CD4-positive, alpha-beta T cell treated with Interleukin-15 for 1 hour (primary cell): ENCODE data around the gene MMP19.
"Not testable (repeated sequence)": the region's sequence is repeated elsewhere in the genome, so short reads cannot be mapped to it uniquely, and the experiment has no call there.

Experiments used
- DNase-seq: peaks from one replicate; pipeline ENCODE4 v3.0.0-alpha.2; 2020

MMP19 gene, protein sequence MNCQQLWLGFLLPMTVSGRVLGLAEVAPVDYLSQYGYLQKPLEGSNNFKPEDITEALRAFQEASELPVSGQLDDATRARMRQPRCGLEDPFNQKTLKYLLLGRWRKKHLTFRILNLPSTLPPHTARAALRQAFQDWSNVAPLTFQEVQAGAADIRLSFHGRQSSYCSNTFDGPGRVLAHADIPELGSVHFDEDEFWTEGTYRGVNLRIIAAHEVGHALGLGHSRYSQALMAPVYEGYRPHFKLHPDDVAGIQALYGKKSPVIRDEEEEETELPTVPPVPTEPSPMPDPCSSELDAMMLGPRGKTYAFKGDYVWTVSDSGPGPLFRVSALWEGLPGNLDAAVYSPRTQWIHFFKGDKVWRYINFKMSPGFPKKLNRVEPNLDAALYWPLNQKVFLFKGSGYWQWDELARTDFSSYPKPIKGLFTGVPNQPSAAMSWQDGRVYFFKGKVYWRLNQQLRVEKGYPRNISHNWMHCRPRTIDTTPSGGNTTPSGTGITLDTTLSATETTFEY

DNA sequence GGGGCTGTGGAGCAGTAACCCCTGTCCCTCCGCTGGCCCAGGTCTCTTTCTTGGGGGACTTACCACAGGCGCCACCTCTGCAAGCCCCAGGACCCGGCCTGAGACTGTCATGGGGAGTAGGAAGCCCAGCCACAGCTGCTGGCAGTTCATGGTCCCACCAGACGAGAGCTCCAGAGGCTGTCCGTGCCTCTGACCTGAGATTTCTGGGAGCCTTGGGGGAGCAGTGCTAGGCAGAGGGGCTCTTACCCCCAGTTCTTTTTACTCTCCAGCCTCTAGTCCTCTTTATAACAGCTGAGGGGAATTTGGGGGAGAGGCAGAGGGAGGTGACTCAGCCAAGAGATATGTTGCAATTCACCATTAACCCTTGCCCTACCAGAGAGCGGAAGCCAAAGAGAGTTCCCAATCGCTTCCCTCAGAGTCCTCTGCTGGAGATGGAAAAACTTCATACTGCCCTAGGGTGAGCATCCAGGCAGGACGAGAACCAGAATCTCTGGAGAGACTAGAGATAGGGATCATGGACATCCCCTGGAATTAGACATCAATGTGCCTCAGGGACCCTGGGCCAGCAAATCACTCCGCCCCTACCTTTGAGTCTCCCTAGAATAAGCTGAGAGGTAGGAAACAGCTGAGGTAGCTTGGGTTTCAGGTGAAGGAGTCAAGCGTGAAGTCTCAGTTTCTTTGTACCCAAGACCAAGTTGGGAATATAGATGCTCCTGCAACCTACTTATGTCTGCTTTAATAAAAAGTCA is at the start of gene MMP19:
TSS of gene MMP19 (minus strand) at position 256 of the 749 bp plus-strand sequence. CDS start at position 150, 106 bp downstream.
- DNase-seq, result no peak

DNA sequence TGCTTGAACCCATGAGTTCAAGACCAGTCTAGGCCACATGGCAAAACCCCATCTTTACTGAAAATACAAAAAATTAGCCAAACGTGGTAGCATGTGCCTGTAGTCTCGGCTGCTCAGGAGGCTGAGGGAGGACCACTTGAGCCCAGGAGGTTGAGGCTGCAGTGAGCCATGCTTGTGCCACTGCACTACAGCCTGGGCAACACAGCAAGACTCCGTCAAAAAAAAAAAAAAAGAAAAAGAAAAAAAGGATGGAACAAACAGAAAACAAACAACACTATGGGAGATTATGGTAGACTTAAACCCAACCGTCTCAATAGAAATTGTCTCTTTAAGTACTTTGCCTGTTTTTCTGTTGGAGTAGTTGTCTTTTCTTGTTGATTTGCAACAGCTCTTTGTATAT is 48.6 kb upstream of the MMP19 start:
- DNase-seq, result no peak

DNA sequence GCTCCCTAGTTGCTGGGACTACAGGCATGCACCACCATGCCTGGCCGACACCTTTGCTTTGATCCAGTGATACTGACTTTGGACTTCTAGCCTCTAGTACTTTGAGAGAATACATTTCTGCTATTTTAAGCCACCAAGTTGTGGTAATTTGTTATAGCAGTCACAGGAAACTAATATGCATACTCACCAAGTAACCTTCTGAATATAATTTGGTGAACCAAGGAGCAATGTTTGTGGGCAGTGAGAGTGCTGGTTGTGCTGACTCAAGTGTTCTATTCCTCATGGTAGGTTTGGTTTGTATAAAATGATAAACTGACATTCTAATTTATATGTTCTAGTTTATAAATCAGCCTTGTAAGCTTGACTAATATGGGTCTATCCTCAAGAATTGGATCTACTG is 42.4 kb upstream of the MMP19 start:
- DNase-seq, result no peak

DNA sequence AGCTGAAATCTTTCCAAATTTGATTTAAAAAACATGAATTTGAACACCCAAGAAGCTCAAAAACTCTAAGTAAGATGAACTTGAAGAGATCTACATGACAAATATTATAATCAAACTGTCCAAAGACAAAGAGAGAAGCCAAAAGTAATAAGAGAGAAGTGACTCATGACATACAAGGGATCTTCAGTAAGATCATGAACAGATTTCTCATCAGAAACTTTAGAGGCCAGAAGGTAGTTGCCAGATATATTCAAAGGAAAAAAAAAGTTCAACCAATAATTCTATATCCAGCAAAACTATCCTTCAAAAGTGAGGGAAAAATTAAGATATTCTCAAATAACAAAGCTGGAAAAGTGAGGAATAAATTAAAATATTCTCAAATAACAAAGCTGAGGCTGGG is 35.1 kb upstream of the MMP19 start:
- no peak for DNase-seq

DNA sequence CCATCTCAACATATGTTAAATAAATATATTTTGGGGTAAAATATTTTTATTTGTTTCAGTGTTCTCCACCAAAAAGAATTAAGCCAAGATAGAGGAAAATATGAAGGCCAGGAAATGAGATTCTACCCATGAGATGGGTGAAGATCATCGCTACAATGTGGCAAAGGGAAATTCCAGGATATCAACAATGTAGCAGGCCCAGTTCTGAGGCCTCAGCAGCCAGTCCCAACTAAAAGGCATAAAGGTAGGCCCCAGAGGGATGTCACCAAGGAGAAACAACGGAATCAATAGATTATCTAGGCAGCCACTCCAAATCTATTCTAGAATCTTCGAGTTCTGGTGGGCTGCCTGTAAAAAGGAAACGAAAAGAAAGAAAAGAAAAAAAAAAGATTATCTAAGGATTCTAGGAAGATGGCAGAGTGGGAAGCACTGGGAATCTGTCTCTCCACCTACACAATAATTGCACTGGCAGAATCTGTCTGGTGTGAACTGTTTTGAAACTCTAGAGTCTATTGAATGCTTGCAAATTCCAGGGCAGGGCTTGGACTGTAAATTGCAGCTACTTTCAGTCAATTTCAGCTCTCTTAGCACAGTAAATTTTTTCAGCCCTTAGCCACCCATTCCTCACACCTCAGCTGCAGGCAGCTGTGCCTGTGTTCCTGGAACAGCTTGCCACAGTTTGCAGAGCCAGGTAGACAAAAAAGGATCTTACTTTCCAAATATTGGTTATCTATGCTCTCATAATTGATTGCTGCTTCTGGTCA is 33.1 kb upstream of the MMP19 start:
- no peak for DNase-seq

DNA sequence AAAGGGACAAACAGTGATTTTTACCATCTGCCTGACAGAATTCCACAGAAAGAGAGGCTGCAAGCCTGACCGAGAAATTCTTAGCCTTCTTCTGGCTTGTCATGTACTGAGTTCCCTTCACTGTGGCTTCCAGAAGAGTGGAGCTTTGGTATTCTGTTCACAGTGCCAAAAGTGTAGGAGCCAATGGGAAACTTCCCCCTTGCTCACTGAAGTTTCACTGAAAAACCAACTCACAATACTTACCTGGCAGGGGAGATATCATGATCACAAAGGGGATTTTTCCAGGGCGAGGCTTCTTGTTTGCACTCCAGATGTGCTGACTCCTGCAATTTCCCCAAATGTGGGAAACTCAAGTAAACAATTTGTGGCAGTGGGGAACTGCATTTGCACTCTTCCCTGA is 31.7 kb upstream of the MMP19 start:
- no peak for DNase-seq

DNA sequence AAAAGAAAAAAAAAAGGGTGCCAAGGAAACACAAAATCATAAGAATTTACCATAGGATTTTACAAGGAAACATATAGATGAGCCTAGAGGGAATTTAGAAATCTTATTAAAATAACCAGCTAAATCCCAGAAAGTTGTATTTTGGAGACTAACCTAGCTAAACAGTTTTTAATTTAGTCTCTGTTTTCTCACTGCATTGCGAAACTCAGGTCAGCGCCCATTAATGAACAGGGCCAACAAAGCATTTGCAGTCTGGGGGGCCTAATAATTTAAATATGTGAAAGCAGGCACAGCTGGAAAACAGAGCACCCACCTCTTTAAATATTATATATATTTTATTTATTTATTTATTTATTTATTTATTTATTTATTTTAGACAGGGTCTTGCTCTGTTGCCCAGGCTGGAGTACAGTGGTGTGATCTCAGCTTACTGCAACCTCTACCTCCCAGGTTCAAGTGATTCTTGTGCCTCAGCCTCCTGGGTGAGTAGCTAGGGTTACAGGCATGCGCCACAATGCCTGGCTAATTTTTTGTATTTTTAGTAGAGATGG is 23.8 kb upstream of the MMP19 start:
- not testable (repeated sequence) for DNase-seq

DNA sequence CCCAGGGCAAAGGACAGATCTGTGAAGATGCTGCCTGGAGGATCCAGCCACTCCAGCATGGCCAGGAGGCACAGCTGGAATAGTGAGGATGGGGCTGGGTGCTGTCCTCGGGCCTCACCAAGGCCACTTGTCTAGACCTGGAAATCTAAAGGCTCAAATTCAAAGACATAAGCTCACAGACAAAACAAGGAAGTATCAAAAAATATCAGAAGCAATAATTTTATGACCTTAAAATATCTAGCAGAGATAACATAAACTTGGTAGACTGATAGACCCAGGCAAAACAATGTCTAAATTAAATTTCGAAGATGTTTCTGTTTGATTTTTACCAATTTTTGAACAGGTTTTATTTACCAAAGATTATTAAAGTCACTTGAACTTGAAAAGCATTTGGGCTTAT is 22.6 kb upstream of the MMP19 start:
- DNase-seq, result no peak

DNA sequence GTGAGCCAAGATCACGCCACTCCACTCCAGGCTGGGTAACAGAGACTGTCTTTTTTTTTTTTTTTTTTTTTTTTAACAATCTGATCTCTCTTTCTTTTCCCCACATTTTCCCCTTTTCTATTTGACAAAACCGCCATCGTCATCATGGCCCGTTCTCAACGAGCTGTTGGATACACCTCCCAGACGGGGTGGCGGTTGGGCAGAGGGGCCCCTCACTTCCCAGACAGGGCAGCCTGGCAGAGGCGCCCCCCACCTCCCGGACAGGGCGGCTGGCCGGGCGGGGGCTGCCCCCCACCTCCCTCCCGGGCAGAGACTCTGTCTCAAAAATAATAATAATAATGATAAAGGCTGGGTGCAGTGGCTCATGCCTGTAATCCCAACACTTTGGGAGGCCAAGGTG is 20.2 kb upstream of the MMP19 start:
- not testable (repeated sequence) for DNase-seq

DNA sequence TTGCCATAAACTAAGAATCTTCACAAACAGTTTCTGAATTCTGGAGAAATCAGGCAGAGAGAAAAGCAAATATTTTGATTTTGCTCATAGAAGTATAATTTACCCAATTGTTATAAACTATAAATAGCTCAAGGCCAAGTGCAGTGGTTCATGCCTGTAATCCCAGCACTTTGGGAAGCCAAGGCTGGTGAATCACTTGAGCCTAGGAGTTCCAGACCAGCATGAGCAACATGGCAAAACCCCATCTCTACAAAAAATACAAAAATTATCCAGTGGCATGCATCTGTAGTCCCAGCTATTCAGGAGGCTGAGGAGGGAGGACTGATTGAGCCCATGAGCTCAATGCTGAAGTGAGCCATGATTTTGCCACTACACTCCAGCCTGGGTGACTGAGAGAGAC is 19.6 kb upstream of the MMP19 start:
- no peak for DNase-seq

DNA sequence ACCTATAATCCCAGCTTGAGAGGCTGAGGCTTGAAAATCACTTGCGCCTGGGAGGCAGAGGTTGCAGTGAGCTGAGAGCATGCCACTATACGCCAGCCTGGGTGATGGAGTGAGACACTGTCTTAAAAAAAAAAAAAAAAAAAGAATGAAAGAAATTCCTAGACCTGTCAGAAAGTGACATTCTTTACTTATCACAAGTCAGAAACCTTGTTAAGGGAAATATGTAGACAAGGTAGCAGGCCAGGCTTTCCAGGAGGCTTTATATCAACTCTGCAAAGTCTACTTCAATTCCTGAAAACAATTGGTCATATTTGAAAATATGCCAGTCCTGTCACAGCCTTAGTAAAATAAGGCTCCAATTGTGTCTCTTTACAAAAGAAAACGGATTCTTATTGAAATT is 19.1 kb upstream of the MMP19 start:
- DNase-seq, result no peak

DNA sequence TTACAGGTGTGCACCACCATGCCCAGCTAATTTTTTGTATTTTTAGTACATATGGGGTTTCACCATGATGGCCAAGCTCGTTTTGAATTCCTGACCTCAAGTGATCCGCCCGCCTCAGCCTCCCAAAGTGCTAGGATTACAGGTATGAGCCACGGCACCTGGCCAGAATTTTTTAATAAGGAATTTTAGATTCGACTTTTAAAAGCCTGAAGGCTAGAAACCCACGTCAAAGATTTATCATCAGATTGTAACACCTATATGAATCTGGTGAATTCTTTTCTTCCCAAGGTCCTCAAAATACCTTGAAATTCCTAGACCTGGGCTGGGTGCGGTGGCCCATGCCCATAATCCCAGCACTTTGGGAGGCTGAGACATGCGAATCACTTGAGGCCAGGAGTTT is 18.7 kb upstream of the MMP19 start:
- DNase-seq, result no peak

DNA sequence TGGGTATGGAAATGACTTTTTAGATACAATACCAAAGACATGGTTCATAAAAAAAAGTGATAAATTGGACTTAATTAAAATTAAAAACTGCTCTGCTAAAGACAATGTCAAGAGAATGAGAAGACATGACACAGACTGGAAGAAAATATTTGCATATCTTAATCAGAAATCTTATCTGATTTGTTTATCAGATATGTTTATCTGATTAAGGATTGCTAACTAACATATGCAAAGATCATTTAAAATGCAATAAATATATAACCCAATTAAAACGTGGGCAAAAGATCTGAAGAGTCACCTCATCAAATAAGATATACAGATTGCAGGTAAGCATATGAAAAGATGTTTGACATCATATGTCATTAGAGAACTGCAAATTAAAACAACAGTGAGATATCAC is 10.0 kb upstream of the MMP19 start:
- DNase-seq, result no peak

DNA sequence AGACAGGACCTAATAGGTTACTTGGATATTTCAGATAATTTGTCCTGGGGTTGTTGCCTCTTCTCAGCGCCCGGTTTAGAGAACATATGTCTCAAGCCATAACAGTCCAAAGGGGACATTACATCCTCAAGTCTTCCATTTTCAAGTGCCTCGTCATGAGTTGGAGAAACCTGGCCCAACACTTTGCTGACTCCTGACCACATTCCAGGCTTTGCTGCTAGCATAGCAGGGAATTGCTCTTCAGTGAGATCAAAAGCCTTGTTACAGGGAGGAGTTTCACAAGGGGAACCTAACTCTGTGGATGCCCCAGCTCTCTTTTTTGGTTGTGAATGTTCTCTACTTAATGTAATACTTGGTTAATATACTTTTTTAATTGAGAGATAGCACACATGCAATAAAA is 8.2 kb upstream of the MMP19 start:
- DNase-seq, result no peak

DNA sequence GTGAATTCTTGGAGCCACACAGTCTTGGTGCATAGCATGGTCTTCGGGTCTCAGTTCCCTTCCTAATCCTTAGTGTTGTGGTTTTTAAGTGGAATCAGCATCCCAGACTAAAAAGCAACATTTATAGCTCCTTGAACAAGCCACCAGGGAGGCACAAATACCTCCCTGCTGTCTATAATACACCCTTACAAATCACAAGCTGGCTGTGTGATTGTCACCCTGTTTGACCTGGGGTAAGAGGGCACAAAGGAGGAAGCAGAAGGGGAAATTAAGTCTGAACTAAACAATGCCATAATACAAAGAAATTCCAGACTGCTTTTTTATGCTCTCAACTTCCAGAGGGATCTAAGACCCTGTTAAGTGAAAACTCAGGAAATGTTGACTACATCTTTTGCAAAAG is 7.7 kb upstream of the MMP19 start:
- DNase-seq, result no peak

DNA sequence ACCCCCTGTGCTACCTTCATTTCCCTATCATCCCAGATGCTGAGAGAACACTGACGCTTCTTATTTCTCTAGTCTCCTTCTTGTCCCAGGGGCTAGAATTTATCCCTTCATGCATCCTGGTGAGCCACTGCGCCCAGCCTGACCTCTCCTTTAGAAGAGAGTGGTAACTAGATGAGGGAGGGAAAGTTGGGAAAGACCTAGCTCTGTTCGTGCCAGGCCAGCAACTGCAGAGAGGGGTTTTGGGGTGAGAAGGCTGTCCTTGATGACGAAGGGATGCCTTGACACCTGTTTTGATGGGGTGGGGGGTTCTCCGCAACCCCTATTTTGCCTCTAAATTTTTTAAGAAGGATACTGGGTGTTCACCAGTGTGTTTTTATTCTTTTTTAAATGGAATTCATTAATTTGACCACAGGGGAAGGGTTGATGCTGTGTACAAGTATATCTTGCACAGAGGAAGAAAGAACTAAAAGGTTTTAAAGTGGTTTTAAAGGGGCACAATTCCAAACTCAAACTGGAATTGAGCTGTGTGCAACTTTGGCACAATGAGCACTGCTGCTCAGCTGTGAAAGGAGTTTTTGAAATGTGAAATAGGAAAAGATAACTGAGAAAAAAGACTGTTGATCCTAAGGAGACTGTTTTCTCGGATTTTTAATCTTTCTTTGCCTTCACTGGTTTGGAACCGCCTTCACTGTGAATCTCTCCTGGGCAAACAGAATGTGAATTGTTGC is 7.0 kb upstream of the MMP19 start:
- no peak for DNase-seq

DNA sequence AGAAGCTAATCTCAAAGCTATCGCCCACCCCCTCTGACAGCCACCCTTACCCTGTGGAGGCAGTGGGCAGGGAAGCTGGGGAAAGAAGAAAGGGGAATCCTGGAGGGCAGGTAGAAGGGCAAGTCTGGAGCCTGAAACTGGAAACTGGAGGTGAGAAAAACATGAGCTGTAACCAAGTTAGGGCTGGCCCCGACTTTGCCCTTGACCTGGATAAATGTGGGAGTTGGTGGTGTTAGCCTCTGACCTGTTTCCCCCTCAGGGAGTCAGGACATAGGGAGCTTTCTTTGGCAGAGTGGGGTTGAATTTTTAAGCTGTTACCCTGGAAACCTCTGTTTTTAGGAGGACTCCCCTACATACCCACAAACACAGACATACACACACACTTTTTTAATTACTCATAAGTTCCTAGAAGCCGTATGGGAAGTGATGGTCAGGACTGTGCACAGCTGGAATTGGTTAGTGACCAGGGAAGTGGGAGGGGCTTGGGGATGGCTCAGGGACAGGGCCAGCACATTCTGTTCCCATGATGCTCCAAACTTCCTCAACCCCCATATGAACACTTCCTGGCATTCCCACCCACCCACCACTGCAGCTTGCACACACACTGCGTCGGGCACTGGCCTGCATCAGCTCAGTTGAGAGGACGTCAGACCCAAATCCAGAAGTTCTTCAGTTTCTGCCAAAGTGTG is 5.0 kb upstream of the MMP19 start:
- DNase-seq, result peak; percentile 80

DNA sequence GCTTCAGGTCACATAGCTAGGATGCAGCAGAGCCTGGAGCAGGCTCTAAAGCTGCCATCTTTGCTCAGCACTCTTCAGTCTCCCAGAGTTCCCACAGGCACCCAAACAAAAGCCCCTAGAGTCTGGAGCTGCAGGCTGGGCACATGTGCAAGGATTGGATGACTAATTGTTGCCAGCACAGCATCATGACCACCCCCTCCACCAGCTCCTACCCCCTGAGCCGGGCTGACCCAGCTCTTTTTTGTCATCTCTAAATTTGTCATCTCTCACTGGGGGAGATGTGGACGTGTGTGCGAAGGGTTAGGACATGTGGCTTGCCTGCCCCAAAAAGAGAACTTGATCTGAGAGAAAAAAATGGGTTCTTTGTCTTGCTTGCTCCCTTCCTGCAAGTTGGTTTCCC is 4.3 kb upstream of the MMP19 start:
- DNase-seq, result peak; percentile 58

DNA sequence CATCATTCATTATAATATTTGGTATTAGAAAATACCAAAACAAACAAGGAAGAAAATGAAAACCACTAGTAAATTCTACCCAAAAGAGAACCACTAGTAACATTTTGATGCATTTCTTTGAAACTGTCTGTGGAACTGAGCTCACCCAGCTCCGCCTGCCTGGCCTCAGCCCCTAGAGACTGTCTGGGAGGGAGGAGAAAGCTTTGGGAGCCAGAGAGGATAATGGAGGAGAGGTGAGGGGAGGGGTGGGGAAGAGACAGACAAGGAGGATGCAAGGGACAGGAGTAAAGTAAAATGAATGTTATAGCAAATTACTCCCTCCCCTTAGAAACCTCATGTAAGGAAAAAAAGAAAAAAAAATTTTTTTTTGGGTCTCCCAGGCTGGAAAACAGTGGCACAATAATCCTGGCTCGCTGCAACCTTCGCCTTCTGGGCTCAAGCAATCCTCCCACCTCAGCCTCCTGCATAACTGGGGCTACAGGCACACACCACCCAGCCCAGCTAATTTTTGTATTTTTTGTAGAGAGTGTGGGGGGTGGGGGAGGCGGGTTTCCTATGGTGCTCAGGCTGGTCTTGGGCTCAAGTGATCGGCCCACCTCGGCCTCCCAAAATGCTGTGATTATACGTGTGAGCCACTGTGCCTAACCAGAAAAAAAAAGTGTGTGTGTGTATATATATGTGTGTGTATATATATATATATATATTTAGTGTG is 3.2 kb upstream of the MMP19 start:
- DNase-seq, result no peak

DNA sequence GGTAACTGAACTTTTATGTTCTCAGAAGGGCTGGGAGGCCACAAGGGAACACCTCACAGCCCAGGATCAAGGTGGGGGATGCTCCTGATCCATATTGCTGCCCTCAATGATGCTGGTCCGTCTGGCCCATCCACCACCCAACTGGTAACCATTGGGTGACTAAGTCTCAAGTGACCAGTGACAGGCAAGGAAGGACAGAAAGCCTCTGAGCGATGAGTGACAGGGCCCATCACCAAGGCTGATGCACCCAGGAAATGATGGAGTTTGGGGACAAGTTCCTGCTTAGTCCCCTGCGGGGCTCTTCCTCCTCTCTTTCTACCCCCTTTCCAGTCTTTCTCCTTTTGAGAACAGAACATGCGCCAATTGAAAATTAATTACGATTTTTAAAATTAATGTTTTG is 2.6 kb upstream of the MMP19 start:
- DNase-seq, result no peak

DNA sequence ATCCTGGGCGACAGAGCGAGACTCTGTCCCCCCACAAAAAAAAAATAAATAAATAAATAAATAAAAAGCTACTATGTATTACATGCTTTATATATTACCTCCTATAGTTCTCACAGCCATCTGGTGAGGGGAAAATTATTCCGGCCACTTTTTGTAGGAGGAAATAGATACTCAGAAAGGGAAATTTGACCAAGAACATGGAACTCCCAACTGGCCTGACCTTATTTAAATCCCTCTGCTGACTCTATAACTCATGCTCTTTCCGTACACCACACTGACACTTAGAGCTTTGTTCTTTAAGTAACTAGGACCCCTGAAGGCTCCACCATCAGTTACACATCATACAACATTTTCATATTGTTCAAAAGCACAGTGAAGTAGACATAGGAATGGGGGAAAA is 2.2 kb upstream of the MMP19 start:
- DNase-seq, result no peak
